HG03066 (cell line): ENCODE measurements around the gene RAB11FIP2.
"Not testable (repeated sequence)": the region's sequence is repeated elsewhere in the genome, so short reads cannot be mapped to it uniquely, and the experiment has no call there.

Source experiments
- ATAC-seq: cut with Tn5 transposase; IDR thresholded peaks from one replicate; pipeline ENCODE4 v1.9.1; 2021; ENCODE audit warnings: low read depth; ENCODE audit not compliant: unreplicated experiment

Gene RAB11FIP2

GRCh38 chr10:118046395-118047156, at the start of gene RAB11FIP2:
TSS of gene RAB11FIP2 (minus strand) at chr10:118046941. CDS start at chr10:118046163, 778 bp downstream.
- ATAC-seq, result peak; percentile 94

- no peak for ATAC-seq
Measured at GRCh38 chr10:118096022-118096421, 49.3 kb upstream of the RAB11FIP2 start.

GRCh38 chr10:118092209-118092608, 45.5 kb upstream of the RAB11FIP2 start:
- ATAC-seq, result no peak

GRCh38 chr10:118080817-118081216, 34.1 kb upstream of the RAB11FIP2 start:
- ATAC-seq, result no peak

- ATAC-seq, result no peak
Measured at GRCh38 chr10:118076705-118077104, 30.0 kb upstream of the RAB11FIP2 start.

- no peak for ATAC-seq
Measured at GRCh38 chr10:118072840-118073239, 26.1 kb upstream of the RAB11FIP2 start.

GRCh38 chr10:118067389-118067788, 20.6 kb upstream of the RAB11FIP2 start:
- ATAC-seq, result not testable (repeated sequence)

- ATAC-seq, result no peak
Measured at GRCh38 chr10:118062798-118063238, 16.1 kb upstream of the RAB11FIP2 start.

- no peak for ATAC-seq
Measured at GRCh38 chr10:118058371-118058770, 11.6 kb upstream of the RAB11FIP2 start.

GRCh38 chr10:118057361-118057760, 10.6 kb upstream of the RAB11FIP2 start:
- no peak for ATAC-seq

GRCh38 chr10:118054383-118054782, 7.6 kb upstream of the RAB11FIP2 start:
- no peak for ATAC-seq

- no peak for ATAC-seq
Measured at GRCh38 chr10:118052816-118053215, 6.1 kb upstream of the RAB11FIP2 start.

- no peak for ATAC-seq
Measured at GRCh38 chr10:118047880-118048279, 1.1 kb upstream of the RAB11FIP2 start.

- ATAC-seq, result peak; percentile 13
Measured at GRCh38 chr10:118047157-118047719, 497 bp upstream of the RAB11FIP2 start.

- peak; percentile 24 for ATAC-seq
Measured at GRCh38 chr10:118045837-118046394, 825 bp downstream of the RAB11FIP2 start.

- ATAC-seq, result no peak
Measured at GRCh38 chr10:118045158-118045836, 1.4 kb downstream of the RAB11FIP2 start.

GRCh38 chr10:118042827-118043242, 3.9 kb downstream of the RAB11FIP2 start:
- no peak for ATAC-seq

- no peak for ATAC-seq
Measured at GRCh38 chr10:118042336-118042735, 4.4 kb downstream of the RAB11FIP2 start.

GRCh38 chr10:118041316-118041715, 5.4 kb downstream of the RAB11FIP2 start:
- no peak for ATAC-seq

GRCh38 chr10:118036281-118036875, 10.4 kb downstream of the RAB11FIP2 start:
- no peak for ATAC-seq
